Thymus (tissue), 14 donors: ENCODE data around the gene NYNRIN. TPM values are rescaled to one million over a fixed set of nuclear protein-coding genes. Genes with fewer than 3 reads are reported as not detected.
A peak's percentile ranks its signal among the peaks of the same experiment; 100 is the strongest.
"Not testable (repeated sequence)": the region's sequence is repeated elsewhere in the genome, so short reads cannot be mapped to it uniquely, and the experiment has no call there.

Source experiments
- DNase-seq, 9 donors: peaks; one replicate each; pipeline ENCODE4 v3.0.0-alpha.2; 2013; ENCODE audit warnings: low spot score in 9 of 9, low read depth in 6 of 9, missing footprints in 1 of 9
- H3K27ac ChIP-seq, 2 donors: one replicate each; pipeline ENCODE4 v1.5.1; 2013; ENCODE audit warnings: control low read depth in 1 of 2, low read depth in 1 of 2, low read length in 1 of 2, mild to moderate bottlenecking in 1 of 2, moderate library complexity in 1 of 2
- H3K27me3 ChIP-seq, 2 donors: one replicate each; pipeline ENCODE4 v1.5.1; 2013; ENCODE audit warnings: low read length in 1 of 2; ENCODE audit not compliant: control insufficient read depth in 2 of 2, insufficient read depth in 1 of 2
- H3K36me3 ChIP-seq, 2 donors: one replicate each; pipeline ENCODE4 v1.5.1; 2013; ENCODE audit warnings: low read length in 1 of 2, mild to moderate bottlenecking in 1 of 2, moderate library complexity in 1 of 2; ENCODE audit not compliant: control insufficient read depth in 2 of 2, insufficient read depth in 2 of 2
- H3K4me1 ChIP-seq, 2 donors: one replicate each; pipeline ENCODE4 v1.5.1; 2013; ENCODE audit warnings: low read length in 2 of 2; ENCODE audit not compliant: control insufficient read depth in 2 of 2, insufficient read depth in 2 of 2
- H3K4me3 ChIP-seq, 2 donors: one replicate each; pipeline ENCODE4 v1.5.1; 2013; ENCODE audit warnings: low read length in 2 of 2, control low read depth in 1 of 2, mild to moderate bottlenecking in 1 of 2
- H3K9me3 ChIP-seq, 2 donors: one replicate each; pipeline ENCODE4 v1.5.1; 2013; ENCODE audit warnings: low read length in 1 of 2, mild to moderate bottlenecking in 1 of 2; ENCODE audit not compliant: control insufficient read depth in 2 of 2, insufficient read depth in 1 of 2
- WGBS: extraction: QIAGEN DNeasy Blood & Tissue Kit; methylation state at CpG from one replicate; pipeline ENCODE4 v1.1.7; 2013; 5-methylcytosine and 5-hydroxymethylcytosine counted together
- long read RNA-seq, 10 donors: transcript quantifications; one replicate each; lab custom pipeline, GENCODE V29; 2026
- polyA plus RNA-seq: library from polyadenylated mRNA; stranded (reverse); fragments of 200-250 nt; gene quantifications from one replicate; pipeline ENCODE4 v1.2.3, GENCODE V29; 2013
- total RNA-seq: library from RNA; stranded (reverse); fragments of 120-200 nt; gene quantifications from one replicate; pipeline ENCODE4 v1.2.4, GENCODE V29; 2013
- donor health status: healthy.

NYNRIN gene
- total RNA-seq (3.1 TPM), polyA plus RNA-seq (4.3 TPM)
- long read RNA-seq, donor 1 = 0 reads
- long read RNA-seq, donor 2 = 0 reads
- long read RNA-seq, donor 3, partial matches to known transcripts = 0 of 1 reads
- long read RNA-seq, donor 3, other reads (novel, unspliced or antisense) = 0 of 1 reads
- long read RNA-seq, donor 4 = 0 reads
- long read RNA-seq, donor 5, full-length matches to known transcripts = 3 of 3 reads
- long read RNA-seq, donor 5, partial matches to known transcripts = 0 of 3 reads
- long read RNA-seq, donor 5, other reads (novel, unspliced or antisense) = 0 of 3 reads
- long read RNA-seq, donor 6 = 0 reads
- long read RNA-seq, donor 7 = 0 reads
- long read RNA-seq, donor 8 = 0 reads
- long read RNA-seq, donor 9, full-length matches to known transcripts = 2 of 2 reads
- long read RNA-seq, donor 9, partial matches to known transcripts = 0 of 2 reads
- long read RNA-seq, donor 9, other reads (novel, unspliced or antisense) = 0 of 2 reads
- long read RNA-seq, donor 10 = 0 reads

GRCh38 chr14:24398653-24399446 lies at the start of gene NYNRIN:
Gene NYNRIN (plus strand): TSS chr14:24399003. CDS start chr14:24399247, 244 bp downstream.
- Histone ChIP-seq H3K27ac (peak within 1 kb of the TSS in 1 of 2 donors; percentile 55), H3K4me1 (peaks cover 5 to 38% of the 10 kb centered on the region in 2 donors), H3K27me3 (peaks cover 0 to 16% of the 10 kb centered on the region in 2 donors), H3K9me3 (no peaks in the 10 kb centered on the region), H3K36me3 (no peaks in the 10 kb centered on the region), H3K4me3 (peak within 1 kb of the TSS; percentile 41 to 58)
- WGBS = 3% methylated on average over 56 of the region's 57 CpGs
- DNase-seq = peak in 6 of 9 donors; percentile 23 to 65 (median 35)

DNA sequence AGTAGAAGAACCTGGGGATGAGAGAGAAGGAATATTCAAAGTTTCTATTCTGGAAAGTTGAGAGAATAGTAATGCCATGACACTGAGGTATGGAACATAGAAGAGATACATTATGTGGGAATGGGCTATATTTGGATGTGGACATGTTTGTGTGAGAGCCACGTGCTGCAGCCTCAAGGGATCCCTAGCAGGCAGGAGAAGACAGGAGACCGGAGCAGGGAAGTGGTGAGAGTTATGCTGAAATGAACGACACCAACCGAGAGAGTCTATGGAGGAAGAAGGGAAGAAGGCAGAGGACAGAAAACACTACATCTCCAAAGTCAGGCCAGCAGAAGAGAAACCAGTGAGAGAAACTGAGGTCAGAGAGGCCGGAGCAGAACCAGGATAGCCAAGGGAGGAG lies 49.1 kb upstream of the NYNRIN start:
- 92% methylated on average over 5 of the region's 5 CpGs for WGBS
- no peaks in the 10 kb centered on the region for H3K9me3 ChIP-seq
- H3K36me3 ChIP-seq = no peaks in the 10 kb centered on the region
- H3K27ac ChIP-seq = no peak overlapping the region
- H3K27me3 ChIP-seq = peaks cover 2 to 42% of the 10 kb centered on the region in 2 donors
- DNase-seq = no peak
- H3K4me3 ChIP-seq = no peak overlapping the region
- no peaks in the 10 kb centered on the region for H3K4me1 ChIP-seq

DNA sequence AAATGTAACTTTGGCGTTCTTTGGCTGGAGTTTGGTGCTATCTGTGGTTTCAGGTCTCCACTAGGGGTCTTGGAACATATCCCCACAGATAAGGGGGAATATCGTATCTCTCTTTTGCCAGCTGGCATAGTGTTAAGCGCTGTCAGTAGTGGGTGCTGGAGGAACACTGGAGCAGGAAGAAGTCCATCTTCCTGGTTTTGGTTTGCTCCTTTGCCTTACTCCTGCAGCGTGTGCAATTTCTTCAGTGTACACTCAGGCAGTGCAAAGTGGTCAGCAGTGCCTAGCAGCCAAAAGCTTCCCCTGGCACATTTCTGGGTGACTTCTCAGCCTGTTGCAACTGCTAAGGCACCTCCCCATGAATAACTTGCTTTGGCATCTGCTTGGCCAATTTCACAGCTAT lies 47.3 kb upstream of the NYNRIN start:
- Histone ChIP-seq H3K4me3 (no peak overlapping the region), H3K4me1 (no peaks in the 10 kb centered on the region), H3K27me3 (peaks cover 2 to 40% of the 10 kb centered on the region in 2 donors), H3K36me3 (no peaks in the 10 kb centered on the region), H3K27ac (no peak overlapping the region), H3K9me3 (no peaks in the 10 kb centered on the region)
- DNase-seq = no peak
- WGBS = 45% methylated on average over 4 of the region's 4 CpGs

DNA sequence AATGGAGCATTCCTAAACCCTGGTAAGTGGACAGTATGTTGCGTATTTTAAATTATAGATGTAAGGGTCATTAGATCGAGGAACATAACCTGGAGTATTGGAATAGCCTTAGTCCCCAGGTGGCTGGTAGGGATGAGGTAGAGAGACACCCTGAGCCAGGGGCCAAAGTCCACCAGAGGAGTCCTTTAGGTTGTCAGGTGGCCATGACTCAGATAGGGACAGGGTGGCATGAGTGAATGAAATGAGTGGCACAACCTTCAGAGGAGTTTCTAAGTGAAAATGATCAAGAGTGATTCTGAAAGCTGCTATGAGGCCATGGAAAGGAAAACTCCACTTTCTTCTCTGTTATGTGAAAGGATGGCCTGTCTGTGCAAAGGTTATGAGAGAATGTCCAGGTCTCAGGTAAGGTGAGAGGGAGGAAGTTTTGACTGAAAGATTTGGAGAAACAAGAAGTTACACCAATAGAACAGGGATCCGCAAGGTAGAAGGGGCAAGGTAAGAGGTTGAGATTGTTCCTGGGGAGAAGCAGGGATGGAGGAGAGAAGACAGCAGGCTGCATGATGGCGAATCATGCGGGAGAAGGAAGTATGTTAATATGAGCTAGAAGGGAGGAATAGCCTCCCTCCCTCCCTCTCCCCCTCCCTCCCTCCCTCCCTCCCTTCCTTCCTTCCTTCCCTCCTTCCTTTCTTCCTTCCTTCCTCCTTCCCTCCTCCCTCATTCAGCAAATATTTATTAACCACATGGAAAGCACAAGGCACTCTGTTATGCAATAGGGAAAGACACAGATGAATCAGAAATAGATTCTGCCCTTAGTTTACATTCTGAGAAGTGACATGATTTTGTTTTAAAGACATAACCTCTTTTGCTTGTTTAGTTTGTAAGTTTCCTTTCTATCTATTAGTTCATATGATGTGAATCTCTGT lies 45.0 kb upstream of the NYNRIN start:
- Histone ChIP-seq H3K9me3 (no peaks in the 10 kb centered on the region), H3K27ac (no peak overlapping the region), H3K36me3 (no peaks in the 10 kb centered on the region), H3K4me1 (no peaks in the 10 kb centered on the region), H3K27me3 (peaks cover 4 to 31% of the 10 kb centered on the region in 2 donors), H3K4me3 (no peak overlapping the region)
- 86% methylated on average over 5 of the region's 5 CpGs for WGBS
- no peak for DNase-seq

DNA sequence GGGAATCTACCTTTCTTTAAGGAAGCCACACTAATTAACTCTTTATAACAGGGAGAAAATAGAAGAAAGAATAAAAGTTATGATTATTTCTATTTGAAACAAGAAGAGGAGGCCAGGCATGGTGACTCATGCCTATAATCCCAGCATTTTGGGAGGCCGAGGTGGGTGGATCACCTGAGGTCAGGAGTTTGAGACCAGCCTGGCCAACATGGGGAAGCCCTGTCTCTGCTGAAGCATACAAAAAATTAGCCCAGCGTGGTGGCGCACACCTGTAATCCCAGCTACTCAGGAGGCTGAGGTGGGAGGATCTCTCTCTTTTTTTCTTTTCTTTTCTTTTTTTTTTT lies 44.3 kb upstream of the NYNRIN start:
- H3K9me3 ChIP-seq, H3K4me1 ChIP-seq, H3K27ac ChIP-seq, DNase-seq, H3K36me3 ChIP-seq, H3K4me3 ChIP-seq: not testable (repeated sequence)
- WGBS = 98% methylated on average over 3 of the region's 3 CpGs
- peaks cover 4 to 28% of the 10 kb centered on the region in 2 donors for H3K27me3 ChIP-seq

GRCh38 chr14:24355009-24355408 lies 43.8 kb upstream of the NYNRIN start:
- Histone ChIP-seq H3K4me1 (no peaks in the 10 kb centered on the region), H3K27me3 (peaks cover 4 to 24% of the 10 kb centered on the region in 2 donors), H3K4me3 (no peak overlapping the region), H3K36me3 (no peaks in the 10 kb centered on the region), H3K27ac (no peak overlapping the region), H3K9me3 (no peaks in the 10 kb centered on the region)
- WGBS = 98% methylated on average over 7 of the region's 7 CpGs
- DNase-seq = no peak

DNA sequence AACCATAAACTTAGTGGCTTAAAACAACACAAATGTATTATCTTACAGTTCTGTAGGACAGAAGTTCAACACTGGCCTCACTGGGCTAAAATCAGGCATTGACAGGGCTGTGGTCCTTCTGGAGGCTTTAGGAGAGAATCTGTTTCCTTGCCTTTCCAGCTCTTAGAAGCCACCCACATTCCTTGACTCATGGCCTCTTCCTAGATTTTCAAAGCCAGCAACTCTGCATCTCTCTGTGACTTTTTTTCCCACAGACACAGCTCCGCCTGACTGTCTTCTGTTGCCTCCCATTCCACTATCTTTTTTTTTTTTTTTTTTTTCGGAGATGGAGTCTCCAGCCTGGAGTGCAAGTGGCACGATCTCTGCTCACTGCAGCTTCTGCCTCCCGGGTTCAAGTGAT lies 42.6 kb upstream of the NYNRIN start:
- 95% methylated on average over 4 of the region's 4 CpGs for WGBS
- peaks cover 4 to 16% of the 10 kb centered on the region in 2 donors for H3K27me3 ChIP-seq
- H3K4me1 ChIP-seq = no peaks in the 10 kb centered on the region
- no peak for DNase-seq
- H3K9me3 ChIP-seq = no peaks in the 10 kb centered on the region
- no peak overlapping the region for H3K4me3 ChIP-seq
- H3K27ac ChIP-seq = no peak overlapping the region
- H3K36me3 ChIP-seq = no peaks in the 10 kb centered on the region

DNA sequence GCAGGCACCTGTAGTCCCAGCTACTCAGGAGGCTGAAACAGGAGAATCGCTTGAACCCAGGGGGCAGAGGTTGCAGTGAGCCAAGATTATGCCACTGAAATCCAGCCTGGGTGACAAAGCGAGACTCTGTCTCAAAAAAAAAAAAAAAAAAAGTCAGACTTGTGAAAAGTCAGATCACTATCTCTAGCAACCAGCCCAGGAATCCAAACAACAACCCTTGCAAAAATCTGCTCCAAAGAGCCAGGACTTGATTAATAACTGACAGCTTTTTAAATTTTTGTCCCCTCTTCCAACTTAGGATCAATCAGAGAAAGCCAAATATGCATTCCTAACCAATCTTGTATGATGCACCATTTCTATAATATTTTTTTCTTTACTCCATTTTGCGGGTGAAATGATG lies 38.5 kb upstream of the NYNRIN start:
- Histone ChIP-seq H3K4me3 (no peak overlapping the region), H3K27me3 (peaks cover 0 to 2% of the 10 kb centered on the region in 2 donors), H3K4me1 (no peaks in the 10 kb centered on the region), H3K9me3 (no peaks in the 10 kb centered on the region), H3K36me3 (no peaks in the 10 kb centered on the region), H3K27ac (no peak overlapping the region)
- DNase-seq = no peak
- 99% methylated on average over 3 of the region's 3 CpGs for WGBS
